ACC112 (cell line): Measurements from ENCODE around the gene VGLL4.

Source experiments
- H2AFZ ChIP-seq: fragments of 200-600 bp; sonication (generic); one replicate; pipeline ENCODE4 v1.6.0; 2017; ENCODE audit warnings: antibody characterized with exemption, low read length; ENCODE audit not compliant: unreplicated experiment
- H3K27ac ChIP-seq: fragments of 200-600 bp; sonication (generic); 2 replicates; pipeline ENCODE4 v1.5.1; 2014; ENCODE audit warnings: low read depth, mild to moderate bottlenecking, antibody characterized with exemption, low read length, moderate library complexity
- H3K27me3 ChIP-seq: fragments of 200-600 bp; sonication (generic); 2 replicates; pipeline ENCODE4 v1.6.1; 2014; ENCODE audit warnings: mild to moderate bottlenecking, antibody characterized with exemption, low read length, moderate library complexity, mixed read lengths; ENCODE audit not compliant: insufficient read depth
- H3K36me3 ChIP-seq: fragments of 200-600 bp; sonication (generic); 2 replicates; pipeline ENCODE4 v1.6.1; 2016; ENCODE audit warnings: mild to moderate bottlenecking, antibody characterized with exemption, low read length, moderate library complexity, mixed read lengths; ENCODE audit not compliant: insufficient read depth
- H3K4me1 ChIP-seq: fragments of 200-600 bp; sonication (generic); one replicate; pipeline ENCODE4 v1.6.1; 2016; ENCODE audit warnings: low read length, mixed read lengths; ENCODE audit not compliant: insufficient read depth, unreplicated experiment, control insufficient read depth
- H3K4me3 ChIP-seq: fragments of 200-600 bp; sonication (generic); 2 replicates; pipeline ENCODE4 v1.5.1; 2014; ENCODE audit warnings: mild to moderate bottlenecking, low read depth, low read length
- H3K79me2 ChIP-seq: fragments of 200-600 bp; sonication (generic); one replicate; pipeline ENCODE4 v1.6.0; 2016; ENCODE audit warnings: low read length; ENCODE audit not compliant: control insufficient read depth, unreplicated experiment, insufficient read depth

The VGLL4 gene

GRCh38 chr3:11556851-11557644 lies 86.7 kb downstream of the VGLL4 start:
- peaks cover 47% of the 10 kb centered on the region for H3K4me1 ChIP-seq
- no peak overlapping the region for H3K4me3 ChIP-seq
- no peak overlapping the region for H2AFZ ChIP-seq
- peaks cover 7% of the 10 kb centered on the region; the same call in 1 of the 2 replicates for H3K36me3 ChIP-seq
- no peaks in the 10 kb centered on the region for H3K27me3 ChIP-seq
- peaks cover 22% of the 10 kb centered on the region for H3K79me2 ChIP-seq
- peak overlapping the region; percentile 82 for H3K27ac ChIP-seq

DNA sequence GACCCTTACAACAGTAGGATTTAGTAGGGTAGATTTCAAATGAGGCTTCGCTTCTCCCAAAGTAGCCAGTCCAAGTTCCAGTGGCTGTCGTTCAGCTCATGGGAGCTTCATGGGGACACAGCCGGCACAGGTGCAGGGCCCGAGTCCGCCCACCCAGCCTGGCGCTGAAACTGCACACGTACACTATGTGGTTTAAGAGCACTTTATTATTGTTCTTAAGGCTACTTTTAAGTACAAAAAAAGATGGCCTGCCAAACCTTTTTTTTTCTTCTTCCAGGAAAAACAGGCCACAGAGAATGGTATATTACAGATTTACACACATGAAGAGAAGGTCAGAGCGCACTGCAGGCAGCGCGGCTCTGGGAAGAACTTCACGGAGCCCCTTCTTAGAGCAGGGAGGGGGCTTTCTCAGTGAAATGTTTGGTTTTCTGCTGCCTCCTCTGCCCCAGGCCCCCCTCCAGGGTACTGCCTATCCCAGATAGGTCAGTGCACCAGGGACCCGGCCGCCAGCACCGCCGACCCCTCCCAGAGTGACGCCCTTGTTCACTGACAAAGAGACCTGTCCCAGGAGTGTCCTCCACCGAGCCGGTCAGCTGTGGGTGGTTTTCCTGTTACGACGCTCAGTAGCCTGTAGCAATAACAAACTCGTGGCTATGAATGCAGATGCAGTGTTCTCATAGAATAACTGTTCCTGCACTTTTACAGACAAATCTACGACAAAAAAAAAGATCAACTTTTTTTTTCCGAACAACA lies 87.7 kb downstream of the VGLL4 start:
- H3K4me1 ChIP-seq = peaks cover 47% of the 10 kb centered on the region

GRCh38 chr3:11555211-11555782 lies 88.4 kb downstream of the VGLL4 start:
- Histone ChIP-seq H3K27me3 (no peaks in the 10 kb centered on the region), H3K27ac (no peak overlapping the region), H3K4me1 (peaks cover 52% of the 10 kb centered on the region), H3K36me3 (peaks cover 7% of the 10 kb centered on the region; the same call in 1 of the 2 replicates), H2AFZ (no peak overlapping the region), H3K79me2 (peaks cover 15% of the 10 kb centered on the region), H3K4me3 (no peak overlapping the region)

More for the DNA sequence above, 87.7 kb downstream of the VGLL4 start:
- peaks cover 7% of the 10 kb centered on the region; the same call in 1 of the 2 replicates for H3K36me3 ChIP-seq
- no peak overlapping the region for H3K4me3 ChIP-seq
- no peak overlapping the region for H3K27ac ChIP-seq
- H3K79me2 ChIP-seq = peaks cover 18% of the 10 kb centered on the region
- no peak overlapping the region for H2AFZ ChIP-seq
- no peaks in the 10 kb centered on the region for H3K27me3 ChIP-seq

- H2AFZ ChIP-seq = no peak overlapping the region
- no peaks in the 10 kb centered on the region for H3K27me3 ChIP-seq
- H3K4me1 ChIP-seq = peaks cover 53% of the 10 kb centered on the region
- H3K36me3 ChIP-seq = peaks cover 7% of the 10 kb centered on the region; the same call in 1 of the 2 replicates
- H3K4me3 ChIP-seq = no peak overlapping the region
- H3K79me2 ChIP-seq = peaks cover 12% of the 10 kb centered on the region
- no peak overlapping the region for H3K27ac ChIP-seq
Observed at GRCh38 chr3:11554666-11555065, 89.0 kb downstream of the VGLL4 start.

DNA sequence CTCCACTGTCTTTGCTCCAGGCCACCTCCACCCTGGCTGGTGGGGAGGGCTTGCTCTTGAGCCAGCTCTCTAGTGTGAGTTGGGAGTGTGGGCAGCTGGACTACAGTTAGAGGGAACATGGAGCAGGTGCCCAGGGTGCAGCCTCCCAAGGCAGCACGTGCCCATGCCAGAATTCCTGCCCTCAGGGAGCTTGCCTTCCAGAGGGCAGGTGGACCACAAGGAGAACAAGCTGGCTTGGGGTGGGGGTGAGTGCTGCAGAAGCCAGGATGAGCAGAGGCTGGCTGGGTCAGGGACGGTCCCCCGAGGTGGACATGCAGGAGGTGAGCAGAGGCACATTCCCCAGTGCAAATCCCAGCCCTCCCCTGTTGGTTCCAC lies 89.5 kb downstream of the VGLL4 start:
- Histone ChIP-seq H2AFZ (no peak overlapping the region), H3K27me3 (no peaks in the 10 kb centered on the region), H3K4me1 (peaks cover 57% of the 10 kb centered on the region), H3K4me3 (no peak overlapping the region), H3K27ac (no peak overlapping the region), H3K36me3 (peaks cover 7% of the 10 kb centered on the region; the same call in 1 of the 2 replicates), H3K79me2 (peaks cover 9% of the 10 kb centered on the region)

DNA sequence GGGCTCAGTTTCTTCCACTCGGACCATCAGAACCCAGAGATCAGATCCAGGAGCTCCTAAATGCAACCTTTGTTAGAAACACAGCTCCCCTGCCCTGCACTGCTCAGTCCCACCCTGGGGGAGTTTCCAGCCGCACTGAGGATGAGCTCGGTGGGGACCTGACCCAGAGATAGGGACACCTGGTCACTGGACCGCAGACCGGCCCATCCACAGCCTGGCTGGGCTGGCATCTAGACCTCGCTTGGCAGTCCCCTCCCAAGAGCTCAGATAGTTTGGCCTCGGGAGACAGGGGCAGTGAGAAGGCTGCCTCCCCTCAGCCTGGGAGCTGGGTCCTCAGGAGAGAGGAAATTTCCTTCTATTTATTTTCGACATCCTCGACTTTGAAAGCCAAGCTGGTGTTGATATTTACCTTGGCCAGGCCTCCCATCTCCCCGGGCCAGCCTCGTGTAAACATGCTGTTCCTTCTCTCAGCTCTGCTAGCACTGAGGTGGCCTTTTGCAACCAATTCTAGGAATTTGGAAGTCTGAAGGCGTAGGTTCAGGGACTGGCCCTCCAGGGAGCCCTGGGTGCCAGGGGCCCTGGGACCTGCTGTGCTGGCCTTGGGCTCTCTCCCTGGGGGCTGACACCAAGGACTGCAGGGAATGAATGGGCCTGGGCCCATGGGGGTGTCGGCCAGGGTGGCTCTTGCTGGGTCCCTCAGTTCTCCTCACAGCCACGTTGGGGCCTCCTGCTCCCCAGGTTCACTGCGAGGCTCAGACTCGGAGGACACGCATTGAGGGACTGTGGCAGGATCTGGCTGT lies 90.1 kb downstream of the VGLL4 start:
- peaks cover 7% of the 10 kb centered on the region; the same call in 1 of the 2 replicates for H3K36me3 ChIP-seq
- no peaks in the 10 kb centered on the region for H3K27me3 ChIP-seq
- peaks cover 60% of the 10 kb centered on the region for H3K4me1 ChIP-seq
- no peak overlapping the region for H2AFZ ChIP-seq
- H3K27ac ChIP-seq = no peak overlapping the region
- no peak overlapping the region for H3K4me3 ChIP-seq
- peaks cover 9% of the 10 kb centered on the region for H3K79me2 ChIP-seq

- Histone ChIP-seq H3K79me2 (peaks cover 9% of the 10 kb centered on the region), H3K4me1 (peaks cover 52% of the 10 kb centered on the region), H3K27ac (no peak overlapping the region), H3K36me3 (peaks cover 7% of the 10 kb centered on the region; the same call in 1 of the 2 replicates), H3K4me3 (no peak overlapping the region), H3K27me3 (no peaks in the 10 kb centered on the region), H2AFZ (no peak overlapping the region)
Observed at GRCh38 chr3:11552289-11553264, 91.1 kb downstream of the VGLL4 start.

GRCh38 chr3:11551036-11551435 lies 92.7 kb downstream of the VGLL4 start:
- H3K27ac ChIP-seq = peak overlapping the region; percentile 31; the same call in 1 of the 2 replicates
- no peaks in the 10 kb centered on the region for H3K27me3 ChIP-seq
- H3K4me1 ChIP-seq = peaks cover 39% of the 10 kb centered on the region
- H3K79me2 ChIP-seq = peaks cover 6% of the 10 kb centered on the region
- peak overlapping the region; percentile 16; the same call in 1 of the 2 replicates for H3K4me3 ChIP-seq
- H2AFZ ChIP-seq = no peak overlapping the region
- H3K36me3 ChIP-seq = peaks cover 13% of the 10 kb centered on the region; the same call in 1 of the 2 replicates

DNA sequence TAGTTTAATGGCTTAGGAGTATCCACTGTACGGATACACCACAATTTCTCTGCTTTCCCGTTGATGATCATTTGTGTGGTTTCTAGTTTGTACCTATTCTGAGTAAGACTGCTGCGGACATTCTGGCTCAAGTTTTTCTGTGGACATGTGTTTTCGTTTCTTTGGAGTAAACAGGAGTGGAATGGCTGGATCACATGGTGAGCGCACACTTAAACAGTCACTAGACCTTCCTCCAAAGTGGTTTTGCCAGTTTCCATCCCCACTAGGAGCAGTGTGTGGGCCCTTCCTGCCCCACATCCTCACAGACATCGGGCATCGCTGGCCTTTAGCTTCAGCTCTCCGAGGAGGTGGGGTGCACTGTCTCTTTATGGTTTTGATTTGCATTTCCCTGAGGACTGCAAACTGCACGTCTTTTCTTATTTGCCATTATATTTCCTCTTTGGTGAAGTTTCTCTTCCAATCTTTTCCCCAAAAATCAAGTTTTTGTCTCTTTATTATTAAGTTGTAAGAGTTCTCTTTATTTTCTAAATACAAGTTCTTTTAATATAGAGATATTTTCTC lies 94.1 kb downstream of the VGLL4 start:
- Histone ChIP-seq H3K27me3 (no peaks in the 10 kb centered on the region), H3K27ac (peak overlapping the region; percentile 62), H3K36me3 (peaks cover 9% of the 10 kb centered on the region; the same call in 1 of the 2 replicates), H3K79me2 (no peaks in the 10 kb centered on the region), H2AFZ (no peak overlapping the region), H3K4me1 (peaks cover 44% of the 10 kb centered on the region), H3K4me3 (no peak overlapping the region)
